CD14-positive monocyte (primary cell): ENCODE measurements around the gene GPR161. TPM values are rescaled to one million over a fixed set of nuclear protein-coding genes. Genes with fewer than 3 reads are reported as not detected.
A peak's percentile ranks its signal among the peaks of the same experiment; 100 is the strongest.

ENCODE experiments used
- DNase-seq, 3 donors: peaks; one replicate each; pipeline ENCODE4 v3.0.0-alpha.2; 2011 to 2022
- H2AFZ ChIP-seq: 2 replicates; pipeline ENCODE4 v1.6.0; 2012; ENCODE audit warnings: mild to moderate bottlenecking, low read depth, low read length, inconsistent platforms; ENCODE audit not compliant: insufficient read depth, poor library complexity, severe bottlenecking
- H3K27ac ChIP-seq, 2 donors: 1 replicate in 1 of 2; 2 replicates in 1 of 2; pipeline ENCODE4 v1.5.1; 2012 to 2013; ENCODE audit warnings: low read length in 2 of 2, control low read depth in 1 of 2, inconsistent platforms in 1 of 2, low read depth in 1 of 2, mild to moderate bottlenecking in 1 of 2
- H3K27me3 ChIP-seq, 2 donors: one replicate each; pipeline versions ENCODE4 v1.6.0 to v1.6.1; 2011 to 2013; ENCODE audit warnings: low read length in 2 of 2; ENCODE audit not compliant: control insufficient read depth in 2 of 2, insufficient read depth in 2 of 2
- H3K36me3 ChIP-seq, 2 donors: replicated peaks in 1 of 2; 1 replicate in 1 of 2; 2 replicates in 1 of 2; pipeline versions ENCODE4 v1.5.1 to v1.6.1; 2012 to 2013; ENCODE audit warnings: low read length in 2 of 2, control low read depth in 1 of 2, inconsistent platforms in 1 of 2, mild to moderate bottlenecking in 1 of 2; ENCODE audit not compliant: insufficient read depth in 2 of 2, control insufficient read depth in 1 of 2
- H3K4me1 ChIP-seq, 2 donors: 1 replicate in 1 of 2; 2 replicates in 1 of 2; pipeline versions ENCODE4 v1.5.1 to v1.6.1; 2012 to 2013; ENCODE audit warnings: low read length in 2 of 2, control low read depth in 1 of 2, inconsistent platforms in 1 of 2, mild to moderate bottlenecking in 1 of 2, moderate library complexity in 1 of 2; ENCODE audit not compliant: insufficient read depth in 2 of 2, control insufficient read depth in 1 of 2
- H3K4me2 ChIP-seq: replicated peaks from 2 replicates; pipeline ENCODE3; 2012; ENCODE audit warnings: low read length, moderate library complexity, mild to moderate bottlenecking; ENCODE audit not compliant: poor library complexity, severe bottlenecking; ENCODE audit errors: extremely low read depth
- H3K4me3 ChIP-seq, 3 experiments: fragments of 200-600 bp in 1 of 3; sonication (generic) in 1 of 3; replicated peaks in 1 of 3; 1 replicate in 2 of 3; 2 replicates in 1 of 3; pipeline ENCODE4 v1.5.1; 2011 to 2013; ENCODE audit warnings: low read length in 3 of 3, mild to moderate bottlenecking in 3 of 3, control low read depth in 2 of 3, low read depth in 2 of 3, inconsistent platforms in 1 of 3, moderate library complexity in 1 of 3
- H3K79me2 ChIP-seq: 2 replicates; pipeline ENCODE4 v1.6.0; 2012; ENCODE audit warnings: mild to moderate bottlenecking, control low read depth, inconsistent platforms, low read length, moderate library complexity; ENCODE audit not compliant: insufficient read depth
- H3K9ac ChIP-seq: 2 replicates; pipeline ENCODE4 v1.6.0; 2017; ENCODE audit warnings: low read length, mild to moderate bottlenecking; ENCODE audit not compliant: insufficient read depth, poor library complexity, severe bottlenecking
- H3K9me3 ChIP-seq, 2 donors: replicated peaks in 1 of 2; 1 replicate in 1 of 2; 2 replicates in 1 of 2; pipeline versions ENCODE4 v1.5.1 to v1.6.1; 2012 to 2013; ENCODE audit warnings: low read length in 2 of 2, control low read depth in 1 of 2; ENCODE audit not compliant: control insufficient read depth in 1 of 2, insufficient read depth in 1 of 2
- H4K20me1 ChIP-seq: 2 replicates; pipeline ENCODE4 v1.6.0; 2012; ENCODE audit warnings: mild to moderate bottlenecking, low read length, control low read depth, moderate library complexity; ENCODE audit not compliant: insufficient read depth
- H3K27ac Mint-ChIP-seq, 7 donors: one replicate each; pipeline ENCODE4 v1.8.0; 2020; ENCODE audit warnings: mild to moderate bottlenecking in 7 of 7, mixed read lengths in 7 of 7, moderate library complexity in 6 of 7, inconsistent platforms in 2 of 7
- H3K27me3 Mint-ChIP-seq, 3 donors: one replicate each; pipeline ENCODE4 v1.8.0; 2021 to 2022; ENCODE audit warnings: low read depth in 3 of 3, mild to moderate bottlenecking in 3 of 3, mixed read lengths in 3 of 3, moderate library complexity in 3 of 3, inconsistent platforms in 1 of 3
- H3K36me3 Mint-ChIP-seq, 2 donors: one replicate each; pipeline ENCODE4 v1.8.0; 2020; ENCODE audit warnings: mixed read lengths in 2 of 2, inconsistent platforms in 1 of 2, mild to moderate bottlenecking in 1 of 2
- H3K4me1 Mint-ChIP-seq: one replicate; pipeline ENCODE4 v1.8.0; 2020; ENCODE audit warnings: mild to moderate bottlenecking, mixed read lengths
- H3K4me3 Mint-ChIP-seq, 2 donors: one replicate each; pipeline ENCODE4 v1.8.0; 2020; ENCODE audit warnings: mild to moderate bottlenecking in 2 of 2, mixed read lengths in 2 of 2, moderate library complexity in 1 of 2
- H3K9me3 Mint-ChIP-seq, 7 donors: one replicate each; pipeline ENCODE4 v1.8.0; 2020 to 2022; ENCODE audit warnings: mixed read lengths in 7 of 7, mild to moderate bottlenecking in 6 of 7, moderate library complexity in 6 of 7, inconsistent platforms in 2 of 7
- CTCF ChIP-seq: fragments of 200-600 bp; IDR thresholded peaks from one replicate; pipeline ENCODE4 v1.8.0; 2022; ENCODE audit warnings: antibody characterized with exemption, mild to moderate bottlenecking
- WGBS: methylation state at CpG from one replicate; pipeline ENCODE4 v1.1.5; 2013; ENCODE audit warnings: missing lambda C conversion rate; ENCODE audit not compliant: insufficient coverage; 5-methylcytosine and 5-hydroxymethylcytosine counted together
- intact Hi-C, 2 donors: fragments of 100-400 bp; cut with micrococcal nuclease; formaldehyde crosslinking; loops; one replicate each; pipeline versions ENCODE4 v1.15.0 to v1.15.1; 2023
- polyA plus RNA-seq, 3 donors: library from polyadenylated mRNA; depleted of rRNA in 1 of 3; unstranded in 2 of 3; stranded (reverse) in 1 of 3; fragments of 300-500 nt in 2 of 3; fragments of >200 nt in 1 of 3; fragmentation: Illumina TruSeq in 2 of 3; gene quantifications; 1 replicate in 2 of 3; 2 replicates in 1 of 3; pipeline ENCODE4 v1.2.3, GENCODE V29; 2012 to 2021

GPR161 gene
- polyA plus RNA-seq, 3 donors = 0.65 TPM; not detected in 2

DNA sequence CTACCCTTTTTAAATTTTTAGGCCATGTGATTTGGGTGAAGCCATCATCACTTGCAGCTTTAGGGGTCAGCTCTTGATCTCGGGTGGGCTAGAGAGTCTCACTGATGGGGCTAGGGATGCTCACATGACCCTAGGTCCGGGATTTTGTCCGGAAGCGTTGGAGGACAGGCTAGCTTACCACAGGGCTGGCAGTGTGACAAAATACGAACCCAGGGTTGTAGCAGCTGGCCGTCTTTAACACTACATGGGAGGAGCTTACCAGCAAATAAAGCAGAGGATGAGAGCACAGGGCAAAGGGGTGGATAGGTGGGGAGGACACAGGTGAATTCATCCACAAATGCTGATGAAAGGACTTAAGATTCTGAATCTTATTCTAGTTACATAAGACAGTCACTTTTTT is 21.9 kb downstream of the GPR161 start:
- no peak for TF ChIP-seq CTCF
- H3K9me3 ChIP-seq = peaks cover 0 to 4% of the 10 kb centered on the region in 2 donors

GRCh38 chr1:168112673-168113305 is 23.9 kb downstream of the GPR161 start:
- no peaks in the 10 kb centered on the region for H3K79me2 ChIP-seq
- TF ChIP-seq CTCF = no peak
- Mint-ChIP-seq H3K27me3 (peaks cover 0 to 3% (median 2%) of the 10 kb centered on the region in 3 donors), H3K27ac (peak overlapping the region in 3 of 7 donors; percentile 0 to 75 (median 5)), H3K4me1 (peaks cover 11% of the 10 kb centered on the region), H3K4me3 (no peak overlapping the region), H3K9me3 (peaks cover 0 to 10% (median 6%) of the 10 kb centered on the region in 7 donors), H3K36me3 (no peaks in the 10 kb centered on the region)
- intact Hi-C loops = no loop called here
- peak in 1 of 3 donors; percentile 37 for DNase-seq
- peaks cover 5 to 12% of the 10 kb centered on the region in 2 donors for H3K4me1 ChIP-seq
- H3K4me2 ChIP-seq = no peak overlapping the region
- H3K27me3 ChIP-seq = no peaks in the 10 kb centered on the region
- H2AFZ ChIP-seq = no peak overlapping the region
- no peak overlapping the region for H3K9ac ChIP-seq
- H3K27ac ChIP-seq = no peak overlapping the region
- no peaks in the 10 kb centered on the region for H3K36me3 ChIP-seq
- WGBS = 100% methylated on average over 5 of the region's 6 CpGs
- H4K20me1 ChIP-seq = no peaks in the 10 kb centered on the region
- no peaks in the 10 kb centered on the region for H3K9me3 ChIP-seq
- no peak overlapping the region for H3K4me3 ChIP-seq

More for the DNA sequence above, 21.9 kb downstream of the GPR161 start:
- 91% methylated on average over 6 of the region's 6 CpGs for WGBS
- H3K4me1 Mint-ChIP-seq = peaks cover 11% of the 10 kb centered on the region
- H3K27ac Mint-ChIP-seq = no peak overlapping the region
- Histone ChIP-seq H4K20me1 (no peaks in the 10 kb centered on the region), H3K4me3 (no peak overlapping the region), H3K9ac (no peak overlapping the region), H3K36me3 (no peaks in the 10 kb centered on the region), H3K27ac (no peak overlapping the region), H2AFZ (no peak overlapping the region), H3K79me2 (no peaks in the 10 kb centered on the region), H3K27me3 (no peaks in the 10 kb centered on the region), H3K4me2 (no peak overlapping the region), H3K4me1 (peaks cover 5 to 12% of the 10 kb centered on the region in 2 donors)
- H3K4me3 Mint-ChIP-seq = no peak overlapping the region
- H3K36me3 Mint-ChIP-seq = no peaks in the 10 kb centered on the region
- H3K27me3 Mint-ChIP-seq = peaks cover 0 to 3% (median 0%) of the 10 kb centered on the region in 3 donors
- intact Hi-C loops = no loop called here
- H3K9me3 Mint-ChIP-seq = peaks cover 4 to 14% (median 9%) of the 10 kb centered on the region in 7 donors
- no peak for DNase-seq
